Astrocyte of the spinal cord (primary cell): ENCODE measurements around the gene PSG5.
A peak's percentile ranks its signal among the peaks of the same experiment; 100 is the strongest.
"Not testable (repeated sequence)": the region's sequence is repeated elsewhere in the genome, so short reads cannot be mapped to it uniquely, and the experiment has no call there.

Experiments used
- DNase-seq: peaks from one replicate; pipeline ENCODE4 v3.0.0; 2011; ENCODE audit warnings: low read depth, low spot score
- H3K4me3 ChIP-seq: 2 replicates; pipeline ENCODE4 v1.5.1; 2011; ENCODE audit warnings: low read depth, mild to moderate bottlenecking, low read length, moderate library complexity
- in situ Hi-C: cut with HindIII; loops from 2 replicates; pipeline ENCODE4 v1.10.0; 2017; ENCODE audit warnings: low sequenced_read_pairs
- TF ChIP-seq, protein P1 (sequence below): IDR thresholded peaks from 2 replicates; pipeline ENCODE4 v1.5.1; 2012; ENCODE audit warnings: low read depth, mild to moderate bottlenecking, low read length, inconsistent platforms

PSG5 gene

DNA sequence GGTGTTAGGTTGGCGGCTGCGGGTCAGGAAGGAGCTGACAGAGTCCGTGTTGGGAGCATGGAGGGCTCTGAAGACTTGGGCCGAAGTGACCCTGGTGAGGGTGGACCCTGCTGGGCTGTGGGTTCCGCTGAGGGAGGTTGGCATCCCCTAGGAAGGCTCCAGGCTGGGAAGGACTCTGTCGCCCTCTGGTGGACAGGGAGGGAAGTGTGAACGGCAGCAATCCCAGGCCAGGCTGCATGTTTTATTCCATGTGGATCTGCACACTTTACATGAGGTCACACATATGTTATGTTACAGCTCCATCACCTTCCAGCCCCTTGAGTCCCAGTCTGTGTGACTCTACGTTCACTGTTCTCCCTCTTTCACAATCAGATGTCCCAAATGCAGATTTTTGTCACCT, 20.8 kb upstream of the PSG5 start:
- H3K4me3 ChIP-seq, in situ Hi-C loops, DNase-seq: not testable (repeated sequence)
- TF ChIP-seq, protein P1, sequence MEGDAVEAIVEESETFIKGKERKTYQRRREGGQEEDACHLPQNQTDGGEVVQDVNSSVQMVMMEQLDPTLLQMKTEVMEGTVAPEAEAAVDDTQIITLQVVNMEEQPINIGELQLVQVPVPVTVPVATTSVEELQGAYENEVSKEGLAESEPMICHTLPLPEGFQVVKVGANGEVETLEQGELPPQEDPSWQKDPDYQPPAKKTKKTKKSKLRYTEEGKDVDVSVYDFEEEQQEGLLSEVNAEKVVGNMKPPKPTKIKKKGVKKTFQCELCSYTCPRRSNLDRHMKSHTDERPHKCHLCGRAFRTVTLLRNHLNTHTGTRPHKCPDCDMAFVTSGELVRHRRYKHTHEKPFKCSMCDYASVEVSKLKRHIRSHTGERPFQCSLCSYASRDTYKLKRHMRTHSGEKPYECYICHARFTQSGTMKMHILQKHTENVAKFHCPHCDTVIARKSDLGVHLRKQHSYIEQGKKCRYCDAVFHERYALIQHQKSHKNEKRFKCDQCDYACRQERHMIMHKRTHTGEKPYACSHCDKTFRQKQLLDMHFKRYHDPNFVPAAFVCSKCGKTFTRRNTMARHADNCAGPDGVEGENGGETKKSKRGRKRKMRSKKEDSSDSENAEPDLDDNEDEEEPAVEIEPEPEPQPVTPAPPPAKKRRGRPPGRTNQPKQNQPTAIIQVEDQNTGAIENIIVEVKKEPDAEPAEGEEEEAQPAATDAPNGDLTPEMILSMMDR = peak; percentile 41

DNA sequence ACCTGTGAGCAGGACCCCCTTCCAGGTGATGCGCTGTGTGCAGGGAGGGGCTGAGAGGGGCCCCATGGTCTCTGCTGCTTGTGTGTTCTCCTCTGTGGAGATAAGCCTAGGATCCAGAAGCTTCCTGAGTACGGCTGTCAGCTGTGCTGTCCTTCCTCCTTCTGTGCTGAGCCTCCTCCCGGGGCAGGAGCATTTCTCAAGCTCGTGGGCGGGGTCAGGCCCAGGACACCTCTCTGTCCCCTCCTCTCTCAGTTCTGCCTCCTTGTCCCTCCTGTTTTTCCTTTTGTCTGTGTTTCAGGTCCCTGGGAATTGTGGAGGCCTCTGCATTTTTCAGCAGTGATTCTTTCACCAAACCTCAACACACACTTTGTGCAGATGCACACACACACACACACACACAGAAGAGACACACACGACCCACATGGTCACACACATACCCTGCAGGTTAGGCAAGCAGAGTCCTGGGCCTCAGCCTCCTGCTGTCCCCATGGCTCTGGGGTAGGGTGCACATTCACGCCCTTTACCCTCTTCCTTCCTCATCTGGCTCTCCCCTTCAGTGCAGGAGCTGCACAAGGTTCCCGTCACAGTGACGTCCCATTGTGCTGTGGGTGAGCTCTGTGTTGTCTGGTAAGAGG, 19.3 kb upstream of the PSG5 start, which contains the start of gene PSG4:
PSG4 (minus strand) TSS at position 168 of the 635 bp plus-strand sequence; CDS start at position 66, 102 bp downstream.
- in situ Hi-C loops, DNase-seq, H3K4me3 ChIP-seq: not testable (repeated sequence)

DNA sequence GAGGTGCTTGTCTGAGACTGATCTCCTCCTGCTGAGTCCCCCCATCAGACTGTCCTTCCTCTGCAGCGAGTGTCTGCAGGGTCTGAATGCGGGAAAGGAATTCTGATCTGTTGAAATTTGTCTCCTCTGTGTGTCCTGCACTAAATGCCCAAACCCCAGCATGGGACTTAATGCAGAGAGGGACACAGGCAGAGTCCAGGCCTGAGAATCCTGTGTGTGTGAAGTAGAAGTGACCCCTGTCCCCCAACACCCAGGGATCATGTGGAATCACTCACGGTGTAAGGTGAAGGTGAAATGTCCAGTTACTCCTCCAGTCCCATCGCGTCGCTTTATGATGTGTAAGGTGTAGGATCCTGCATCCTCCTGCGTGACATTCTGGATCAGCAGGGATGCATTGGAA, 17.3 kb upstream of the PSG5 start:
- H3K4me3 ChIP-seq, in situ Hi-C loops, DNase-seq: not testable (repeated sequence)

DNA sequence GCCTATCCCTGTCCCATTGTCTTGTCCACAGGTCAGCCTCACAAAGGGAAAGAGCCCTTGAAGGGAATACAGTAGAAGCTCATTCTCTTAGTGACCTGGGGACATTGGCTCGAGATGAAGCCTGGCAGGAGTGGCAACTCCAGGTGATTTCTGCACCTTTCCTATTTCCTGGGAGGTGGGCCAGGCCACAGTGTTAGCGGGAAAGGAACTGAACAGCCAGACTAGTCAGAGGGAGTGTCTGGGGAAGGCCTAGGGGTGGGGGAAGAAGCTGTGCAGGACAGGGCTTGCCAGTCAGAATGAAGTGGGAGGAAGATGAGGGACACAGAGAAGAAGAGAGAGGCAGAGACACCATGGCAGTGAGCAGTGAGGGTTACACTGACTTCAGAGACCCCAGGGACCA, 15.6 kb upstream of the PSG5 start:
- in situ Hi-C loops, H3K4me3 ChIP-seq, DNase-seq: not testable (repeated sequence)

DNA sequence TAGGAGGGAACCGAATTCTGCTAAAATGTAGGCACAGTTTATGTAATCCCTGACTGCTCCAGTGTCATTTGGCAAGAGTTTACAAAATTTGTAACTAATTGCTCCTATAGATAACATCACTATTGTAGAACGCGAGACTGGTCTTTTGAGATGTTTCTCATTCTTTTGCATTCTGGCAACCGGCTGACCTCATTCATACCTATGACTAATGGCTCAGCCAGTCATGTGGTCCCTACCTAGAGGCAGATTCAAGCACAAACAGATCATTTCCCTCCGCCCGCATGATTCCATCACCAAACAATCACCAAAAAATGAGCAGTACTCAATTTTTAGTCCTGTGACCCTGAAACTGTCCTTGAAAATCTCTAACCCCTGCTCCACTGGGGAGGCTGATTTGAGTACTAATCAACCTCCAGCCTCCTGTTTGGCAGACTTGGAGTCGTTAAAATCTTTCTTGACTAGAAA, 15.0 kb upstream of the PSG5 start:
- in situ Hi-C loops, H3K4me3 ChIP-seq: not testable (repeated sequence)
- DNase-seq = peak; percentile 43

GRCh38 chr19:43198686-43199419, 12.5 kb upstream of the PSG5 start:
- in situ Hi-C loops, H3K4me3 ChIP-seq, DNase-seq: not testable (repeated sequence)

GRCh38 chr19:43197666-43198397, 11.5 kb upstream of the PSG5 start:
- H3K4me3 ChIP-seq, DNase-seq, in situ Hi-C loops: not testable (repeated sequence)

DNA sequence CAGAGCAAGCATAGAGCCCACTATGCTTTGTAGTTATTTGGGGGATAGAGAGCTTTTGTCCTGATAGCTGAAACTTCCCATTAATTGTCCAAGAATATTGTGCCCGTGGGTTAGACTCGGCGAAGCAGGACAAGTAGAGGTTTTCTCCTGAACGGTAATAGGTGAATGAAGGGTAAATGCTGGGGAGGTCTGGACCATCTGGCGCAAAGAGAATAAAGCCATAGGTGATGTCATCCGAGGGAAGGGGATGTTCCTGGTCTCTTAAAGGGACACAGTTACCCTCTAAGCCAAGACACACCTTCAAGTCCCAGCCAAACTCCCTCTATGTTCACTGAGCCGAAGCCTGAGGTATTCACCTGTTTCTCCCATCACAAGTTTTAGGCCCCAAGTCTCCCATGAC, 8.1 kb upstream of the PSG5 start:
- H3K4me3 ChIP-seq, in situ Hi-C loops: not testable (repeated sequence)

DNA sequence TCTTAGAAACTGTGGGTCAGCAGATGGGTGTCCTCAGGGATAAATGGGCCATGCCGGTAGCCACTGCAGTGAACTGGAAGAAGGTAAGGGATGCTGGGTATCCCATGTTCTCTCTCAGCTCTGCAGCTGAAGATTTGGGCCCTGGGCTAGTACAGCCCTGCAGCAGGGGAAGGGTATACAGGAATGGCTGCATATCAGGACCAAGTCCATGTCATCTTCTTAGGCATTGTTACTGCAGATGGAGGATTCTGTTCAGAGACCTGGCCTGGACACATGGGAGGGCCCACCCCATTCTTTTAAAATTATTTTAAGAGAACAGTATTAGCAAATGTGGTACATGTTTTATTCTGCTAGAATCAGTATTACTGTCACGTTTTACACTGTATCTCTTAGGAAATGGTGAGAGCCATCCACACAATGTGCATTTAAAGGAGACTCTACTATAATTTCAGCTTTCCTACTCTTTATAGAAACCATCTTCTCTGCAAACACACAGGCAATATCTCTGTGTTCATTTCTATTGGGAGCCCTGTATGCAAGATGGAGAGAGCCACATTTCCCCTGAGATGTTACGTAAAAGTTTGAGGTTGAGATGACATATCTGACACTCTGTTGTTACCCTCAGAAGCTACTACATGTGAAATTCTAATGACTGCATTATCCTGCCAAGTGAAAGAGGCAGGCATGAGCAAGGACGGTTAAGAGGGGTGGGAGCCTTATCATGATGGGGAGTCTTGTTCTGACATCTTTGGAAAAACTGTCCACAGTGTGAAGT, 6.2 kb upstream of the PSG5 start:
- H3K4me3 ChIP-seq, in situ Hi-C loops: not testable (repeated sequence)

More for the DNA sequence above, 8.1 kb upstream of the PSG5 start:
- not testable (repeated sequence) for DNase-seq

GRCh38 chr19:43188092-43188491, 1.8 kb upstream of the PSG5 start:
- H3K4me3 ChIP-seq, DNase-seq, in situ Hi-C loops: not testable (repeated sequence)
- TF ChIP-seq, protein P1 = peak; percentile 48

More for the DNA sequence above, 6.2 kb upstream of the PSG5 start:
- not testable (repeated sequence) for DNase-seq

DNA sequence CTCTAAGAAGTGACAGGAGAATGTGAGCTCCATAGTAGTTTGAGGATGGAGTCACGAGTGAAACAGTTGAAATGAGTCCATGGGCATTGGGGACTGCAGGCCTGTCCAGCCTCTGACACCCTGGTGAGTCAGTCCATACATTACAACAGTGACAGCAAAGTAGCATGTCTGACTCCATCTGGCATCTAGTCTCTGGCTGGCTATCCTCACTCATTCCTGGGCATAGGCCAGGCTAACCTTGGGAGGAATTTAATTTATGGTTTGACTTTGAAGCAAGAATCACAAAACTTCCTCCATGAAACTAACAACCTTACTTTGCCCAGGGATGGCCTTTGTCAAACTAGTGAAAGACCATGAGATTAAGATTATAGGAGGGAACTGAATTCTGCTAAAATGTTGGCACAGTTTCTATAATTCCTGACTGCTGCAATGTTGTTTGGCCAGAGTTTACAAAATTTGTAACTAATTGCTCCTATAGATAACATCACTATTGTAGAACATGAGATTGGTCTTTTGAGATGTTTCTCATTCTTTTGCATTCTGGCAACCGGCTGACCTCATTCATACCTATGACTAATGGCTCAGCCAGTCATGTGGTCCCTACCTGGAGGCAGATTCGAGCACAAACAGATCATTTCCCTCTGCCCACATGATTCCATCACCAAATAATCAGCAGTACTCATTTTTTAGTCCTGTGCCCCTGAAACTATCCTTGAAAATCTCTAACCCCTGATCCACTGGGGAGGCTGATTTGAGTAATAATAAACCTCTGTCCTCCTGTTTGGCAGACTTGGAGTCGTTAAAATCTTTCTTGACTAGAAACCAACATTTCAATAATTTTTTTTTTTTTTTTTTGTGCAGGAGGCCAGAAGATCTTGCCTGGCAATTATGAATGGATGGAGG, 4.2 kb downstream of the PSG5 start:
- DNase-seq = peak; percentile 72
- in situ Hi-C loops, H3K4me3 ChIP-seq: not testable (repeated sequence)

DNA sequence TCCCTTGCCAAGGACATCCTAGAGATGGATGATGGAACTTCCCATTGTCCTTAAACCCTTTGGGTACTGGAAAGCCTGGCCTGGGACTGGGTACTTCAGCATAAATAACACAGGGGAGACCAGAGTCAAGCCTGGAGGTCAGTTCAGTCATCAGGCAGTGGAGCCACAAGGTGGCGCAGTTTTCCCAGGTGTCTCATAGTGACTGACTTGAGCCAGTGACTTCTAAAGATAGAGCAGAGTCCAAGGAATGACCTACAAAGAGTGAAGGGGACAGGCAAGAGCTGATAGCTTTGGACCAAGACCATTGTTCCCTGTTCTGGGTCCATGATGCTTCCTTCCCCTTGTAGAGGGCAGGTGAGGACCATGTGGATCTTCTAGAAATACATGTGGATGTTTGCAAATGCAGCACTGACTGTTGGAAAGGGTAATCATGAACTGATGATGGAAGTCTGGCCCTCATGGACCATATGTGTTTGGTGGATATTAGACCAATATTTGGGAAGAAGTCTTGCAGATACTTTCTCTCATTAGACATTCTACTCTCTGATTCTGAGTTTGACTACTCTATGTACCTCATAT, 6.7 kb downstream of the PSG5 start:
- DNase-seq, H3K4me3 ChIP-seq, in situ Hi-C loops: not testable (repeated sequence)

GRCh38 chr19:43178577-43178976, 7.8 kb downstream of the PSG5 start:
- DNase-seq, in situ Hi-C loops, H3K4me3 ChIP-seq: not testable (repeated sequence)
